ENCODE measurements around the gene GPRIN2.
"Not testable (repeated sequence)": the region's sequence is repeated elsewhere in the genome, so short reads cannot be mapped to it uniquely, and the experiment has no call there.

The GPRIN2 gene

GRCh38 chr10:46537309-46537708, 19.1 kb downstream of the GPRIN2 start:
- no peak for DNase-seq (ENCODE audit: low read depth in 1 of 2, low spot score in 1 of 2)

- no peak for DNase-seq (ENCODE audit: low read depth in 1 of 2, low spot score in 1 of 2)
Observed at GRCh38 chr10:46536781-46537180, 19.7 kb downstream of the GPRIN2 start.

- no peak for DNase-seq (ENCODE audit: low read depth in 1 of 2, low spot score in 1 of 2)
Observed at GRCh38 chr10:46536171-46536570, 20.3 kb downstream of the GPRIN2 start.

GRCh38 chr10:46534828-46535524, 21.5 kb downstream of the GPRIN2 start:
- DNase-seq (ENCODE audit: low read depth in 1 of 2, low spot score in 1 of 2), result no peak

- not testable (repeated sequence) for DNase-seq (ENCODE audit: low read depth in 1 of 2, low spot score in 1 of 2)
Observed at GRCh38 chr10:46532256-46532655, 24.2 kb downstream of the GPRIN2 start.

- no peak for DNase-seq (ENCODE audit: low read depth in 1 of 2, low spot score in 1 of 2)
Observed at GRCh38 chr10:46530249-46531186, 25.9 kb downstream of the GPRIN2 start.

GRCh38 chr10:46529742-46530141, 26.7 kb downstream of the GPRIN2 start:
- DNase-seq (ENCODE audit: low read depth in 1 of 2, low spot score in 1 of 2), result not testable (repeated sequence)

GRCh38 chr10:46528675-46529615, 27.5 kb downstream of the GPRIN2 start:
- no peak for DNase-seq (ENCODE audit: low read depth in 1 of 2, low spot score in 1 of 2)

- no peak for DNase-seq (ENCODE audit: low read depth in 1 of 2, low spot score in 1 of 2)
Observed at GRCh38 chr10:46528171-46528671, 28.2 kb downstream of the GPRIN2 start.

GRCh38 chr10:46527241-46527811, 29.1 kb downstream of the GPRIN2 start:
- no peak for DNase-seq (ENCODE audit: low read depth in 1 of 2, low spot score in 1 of 2)

GRCh38 chr10:46526682-46527038, 29.8 kb downstream of the GPRIN2 start:
- DNase-seq (ENCODE audit: low read depth in 1 of 2, low spot score in 1 of 2), result no peak

- no peak for DNase-seq (ENCODE audit: low read depth in 1 of 2, low spot score in 1 of 2)
Observed at GRCh38 chr10:46525824-46526681, 30.4 kb downstream of the GPRIN2 start.

GRCh38 chr10:46525177-46525823, 31.2 kb downstream of the GPRIN2 start:
- no peak for DNase-seq (ENCODE audit: low read depth in 1 of 2, low spot score in 1 of 2)

- DNase-seq (ENCODE audit: low read depth in 1 of 2, low spot score in 1 of 2), result no peak
Observed at GRCh38 chr10:46524472-46525176, 31.8 kb downstream of the GPRIN2 start.

GRCh38 chr10:46523962-46524471, 32.4 kb downstream of the GPRIN2 start:
- DNase-seq (ENCODE audit: low read depth in 1 of 2, low spot score in 1 of 2), result no peak

- no peak for DNase-seq (ENCODE audit: low read depth in 1 of 2, low spot score in 1 of 2)
Observed at GRCh38 chr10:46523119-46523961, 33.1 kb downstream of the GPRIN2 start.

- DNase-seq (ENCODE audit: low read depth in 1 of 2, low spot score in 1 of 2), result no peak
Observed at GRCh38 chr10:46522295-46523118, 34.0 kb downstream of the GPRIN2 start.

Data from activated CD4-positive, alpha-beta T cell treated with anti-CD3 and anti-CD28 coated beads, Interleukin-2, amount 50 U/mL, for 24 hours (primary cell).